H9 (cell line): ENCODE data around the gene TRIP10. TPM values are rescaled to one million over a fixed set of nuclear protein-coding genes. Genes with fewer than 3 reads are reported as not detected.
A peak's percentile ranks its signal among the peaks of the same experiment; 100 is the strongest.
"Not testable (repeated sequence)": the region's sequence is repeated elsewhere in the genome, so short reads cannot be mapped to it uniquely, and the experiment has no call there.

Source experiments
- DNase-seq: peaks from one replicate; pipeline ENCODE4 v3.0.0-alpha.2; 2017
- H2AFZ ChIP-seq: one replicate; pipeline ENCODE4 v1.6.1; 2013; ENCODE audit warnings: mild to moderate bottlenecking, low read length, control low read depth, moderate library complexity
- H2AK5ac ChIP-seq: 2 replicates; pipeline ENCODE4 v1.6.1; 2013; ENCODE audit warnings: low read length, control low read depth, mixed read lengths; ENCODE audit not compliant: insufficient read length
- H2BK120ac ChIP-seq: one replicate; pipeline ENCODE4 v1.6.1; 2013; ENCODE audit warnings: low read depth, mild to moderate bottlenecking, low read length, control low read depth, inconsistent platforms; ENCODE audit not compliant: poor library complexity, severe bottlenecking
- H2BK12ac ChIP-seq: 2 replicates; pipeline ENCODE4 v1.6.1; 2013; ENCODE audit warnings: low read length, control low read depth, mixed read lengths, low read depth; ENCODE audit not compliant: insufficient read length
- H2BK15ac ChIP-seq: 2 replicates; pipeline ENCODE4 v1.6.1; 2013; ENCODE audit warnings: low read depth, low read length, control low read depth
- H2BK20ac ChIP-seq: one replicate; pipeline ENCODE4 v1.6.1; 2013; ENCODE audit warnings: low read depth, mild to moderate bottlenecking, low read length, control low read depth, inconsistent platforms; ENCODE audit not compliant: poor library complexity, severe bottlenecking
- H2BK5ac ChIP-seq: 2 replicates; pipeline ENCODE4 v1.6.1; 2013; ENCODE audit warnings: low read length, control low read depth, mixed read lengths; ENCODE audit not compliant: insufficient read length
- H3K14ac ChIP-seq: 2 replicates; pipeline ENCODE4 v1.6.1; 2013; ENCODE audit warnings: low read length, control low read depth; ENCODE audit not compliant: insufficient read depth
- H3K18ac ChIP-seq: 2 replicates; pipeline ENCODE4 v1.6.1; 2013; ENCODE audit warnings: low read depth, mild to moderate bottlenecking, mixed read lengths, low read length, control low read depth; ENCODE audit not compliant: insufficient read length
- H3K23ac ChIP-seq: 2 replicates; pipeline ENCODE4 v1.6.1; 2013; ENCODE audit warnings: low read length, control low read depth, mixed read lengths, low read depth; ENCODE audit not compliant: insufficient read length
- H3K23me2 ChIP-seq: 2 replicates; pipeline ENCODE4 v1.6.1; 2013; ENCODE audit warnings: low read depth, mild to moderate bottlenecking, mixed read lengths, low read length, control low read depth; ENCODE audit not compliant: insufficient read length, poor library complexity, severe bottlenecking
- H3K27ac ChIP-seq: 2 replicates; pipeline ENCODE4 v1.5.1; 2013; ENCODE audit warnings: low read length, control low read depth, mixed read lengths, low read depth; ENCODE audit not compliant: insufficient read length
- H3K27me3 ChIP-seq: 2 replicates; pipeline ENCODE4 v1.6.1; 2013; ENCODE audit warnings: low read length, control low read depth, inconsistent platforms; ENCODE audit not compliant: insufficient read depth
- H3K4ac ChIP-seq: 2 replicates; pipeline ENCODE4 v1.6.1; 2013; ENCODE audit warnings: low read depth, mild to moderate bottlenecking, control low read depth, inconsistent platforms, low read length, moderate library complexity
- H3K4me1 ChIP-seq: 2 replicates; pipeline ENCODE4 v1.6.1; 2013; ENCODE audit warnings: low read length, control low read depth, inconsistent platforms; ENCODE audit not compliant: insufficient read depth
- H3K4me2 ChIP-seq: 2 replicates; pipeline ENCODE4 v1.6.1; 2013; ENCODE audit warnings: low read length, control low read depth, mixed read lengths; ENCODE audit not compliant: insufficient read length, insufficient read depth
- H3K56ac ChIP-seq: 2 replicates; pipeline ENCODE4 v1.6.1; 2013; ENCODE audit warnings: low read depth, mild to moderate bottlenecking, mixed read lengths, low read length, control low read depth; ENCODE audit not compliant: insufficient read length
- H3K79me1 ChIP-seq: 2 replicates; pipeline ENCODE4 v1.6.1; 2013; ENCODE audit warnings: low read depth, mild to moderate bottlenecking, moderate library complexity, low read length, control low read depth, inconsistent platforms; ENCODE audit not compliant: insufficient read depth, poor library complexity, severe bottlenecking
- H3K79me2 ChIP-seq: 2 replicates; pipeline ENCODE4 v1.6.1; 2013; ENCODE audit warnings: low read length, control low read depth, inconsistent platforms; ENCODE audit not compliant: insufficient read depth
- H3K9ac ChIP-seq: 2 replicates; pipeline ENCODE4 v1.6.1; 2013; ENCODE audit warnings: low read length, control low read depth, mixed read lengths; ENCODE audit not compliant: insufficient read length; ENCODE audit errors: extremely low read depth
- H3K9me3 ChIP-seq: one replicate; pipeline ENCODE4 v1.6.1; 2013; ENCODE audit warnings: low read depth, low read length, inconsistent platforms; ENCODE audit not compliant: control insufficient read depth
- H3T11ph ChIP-seq: one replicate; pipeline ENCODE4 v1.6.1; 2013; ENCODE audit warnings: mild to moderate bottlenecking, low read length, control low read depth, inconsistent platforms
- H4K20me1 ChIP-seq: one replicate; pipeline ENCODE4 v1.6.1; 2013; ENCODE audit not compliant: control insufficient read depth, insufficient read length, insufficient read depth
- H4K5ac ChIP-seq: 2 replicates; pipeline ENCODE4 v1.6.1; 2013; ENCODE audit warnings: low read depth, mild to moderate bottlenecking, mixed read lengths, low read length, control low read depth; ENCODE audit not compliant: insufficient read length
- H4K8ac ChIP-seq: replicated peaks from 2 replicates; pipeline ENCODE4 v1.6.1; 2013; ENCODE audit warnings: low read length, control low read depth, mixed read lengths, low read depth; ENCODE audit not compliant: insufficient read length
- H4K91ac ChIP-seq: 2 replicates; pipeline ENCODE4 v1.6.1; 2013; ENCODE audit warnings: low read depth, mild to moderate bottlenecking, moderate library complexity, mixed read lengths, low read length, control low read depth; ENCODE audit not compliant: insufficient read length
- H3K27ac Mint-ChIP-seq, 3 experiments: 2 replicates in 2 of 3; 3 replicates in 1 of 3; pipeline ENCODE4 v1.8.0; 2020 to 2021; ENCODE audit warnings: mixed read lengths in 3 of 3, mild to moderate bottlenecking in 1 of 3, moderate library complexity in 1 of 3
- H3K27me3 Mint-ChIP-seq: 2 replicates; pipeline ENCODE4 v1.8.0; 2021; ENCODE audit warnings: low read depth, mild to moderate bottlenecking, moderate library complexity, mixed read lengths
- H3K36me3 Mint-ChIP-seq, 3 experiments: 2 replicates in 2 of 3; 3 replicates in 1 of 3; pipeline ENCODE4 v1.8.0; 2020 to 2021; ENCODE audit warnings: low read depth in 3 of 3, mixed read lengths in 3 of 3; ENCODE audit not compliant: insufficient read depth in 1 of 3
- H3K4me1 Mint-ChIP-seq, 2 experiments: 2 replicates each; pipeline ENCODE4 v1.8.0; 2020; ENCODE audit warnings: mixed read lengths in 2 of 2
- H3K4me3 Mint-ChIP-seq, 2 experiments: 2 replicates in 1 of 2; 3 replicates in 1 of 2; pipeline ENCODE4 v1.8.0; 2020 to 2021; ENCODE audit warnings: mild to moderate bottlenecking in 2 of 2, mixed read lengths in 2 of 2, moderate library complexity in 1 of 2
- H3K9me3 Mint-ChIP-seq, 2 experiments: 2 replicates in 1 of 2; 3 replicates in 1 of 2; pipeline ENCODE4 v1.8.0; 2020; ENCODE audit warnings: mild to moderate bottlenecking in 2 of 2, mixed read lengths in 2 of 2, moderate library complexity in 1 of 2
- CTCF ChIP-seq: fragments of 200-600 bp; sonication (generic); conservative IDR thresholded peaks from 3 replicates; pipeline ENCODE4 v1.8.0; 2021; ENCODE audit warnings: antibody characterized with exemption, mild to moderate bottlenecking
- WGBS: extraction: QIAGEN DNeasy Blood & Tissue Kit; methylation state at CpG from one replicate; pipeline ENCODE4 v1.1.7; 2013; ENCODE audit warnings: missing lambda C conversion rate, low lambda C conversion rate, mixed read lengths; ENCODE audit not compliant: insufficient read length; ENCODE audit errors: extremely low coverage; 5-methylcytosine and 5-hydroxymethylcytosine counted together
- total RNA-seq: library from RNA; stranded (reverse); gene quantifications from 2 replicates; pipeline ENCODE4 v1.2.1, GENCODE V29; 2021

Gene TRIP10
- total RNA-seq, 1 experiment from 2014 or later: 56.4 TPM

GRCh38 chr19:6708346-6708745 is 31.1 kb upstream of the TRIP10 start:
- WGBS: no CpG with 5 or more reads among the region's 3 CpGs
- no peaks in the 10 kb centered on the region for H3K9me3 ChIP-seq
- Mint-ChIP-seq H3K27me3 (peaks cover 49% of the 10 kb centered on the region), H3K9me3 (peaks cover 3 to 8% of the 10 kb centered on the region in 2 experiments), H3K4me1 (peaks cover 14 to 26% of the 10 kb centered on the region in 2 experiments), H3K4me3 (no peak overlapping the region; a peak in 1 of 5 replicates), H3K27ac (no peak overlapping the region), H3K36me3 (no peaks in the 10 kb centered on the region; a peak in 1 of 7 replicates)
- no peak overlapping the region for H4K91ac ChIP-seq
- no peak overlapping the region for H2BK15ac ChIP-seq
- no peak for TF ChIP-seq CTCF
- no peak overlapping the region for H3K4me2 ChIP-seq
- H3K79me1 ChIP-seq: no peaks in the 10 kb centered on the region
- no peaks in the 10 kb centered on the region; the same call in 1 of the 2 replicates for H3K27me3 ChIP-seq
- no peak overlapping the region for H3K23ac ChIP-seq
- no peaks in the 10 kb centered on the region for H3K4me1 ChIP-seq
- H3K23me2 ChIP-seq: no peaks in the 10 kb centered on the region
- no peak overlapping the region for H2BK20ac ChIP-seq
- no peak overlapping the region for H2BK12ac ChIP-seq
- no peak for DNase-seq
- H3T11ph ChIP-seq: no peak overlapping the region
- H2AK5ac ChIP-seq: no peak overlapping the region
- H2AFZ ChIP-seq: no peak overlapping the region
- no peak overlapping the region for H3K18ac ChIP-seq
- no peak overlapping the region for H2BK5ac ChIP-seq
- no peak overlapping the region for H3K9ac ChIP-seq
- H2BK120ac ChIP-seq: no peak overlapping the region
- no peak overlapping the region for H3K14ac ChIP-seq
- no peak overlapping the region for H3K27ac ChIP-seq
- no peaks in the 10 kb centered on the region for H3K79me2 ChIP-seq
- H4K20me1 ChIP-seq: no peaks in the 10 kb centered on the region
- no peak overlapping the region for H4K8ac ChIP-seq
- no peak overlapping the region for H4K5ac ChIP-seq
- H3K4ac ChIP-seq: no peak overlapping the region
- no peak overlapping the region for H3K56ac ChIP-seq

GRCh38 chr19:6708913-6709312 is 30.6 kb upstream of the TRIP10 start:
- not testable (repeated sequence) for H3K23me2 ChIP-seq, H3K79me2 ChIP-seq, H4K5ac ChIP-seq, H3T11ph ChIP-seq, H3K4ac ChIP-seq, H3K4me2 ChIP-seq, H3K23ac ChIP-seq, H3K9me3 ChIP-seq, H3K18ac ChIP-seq, H3K4me1 ChIP-seq, H2BK12ac ChIP-seq, H2AK5ac ChIP-seq, H2BK15ac ChIP-seq, H3K36me3 Mint-ChIP-seq, H2BK5ac ChIP-seq, H3K9me3 Mint-ChIP-seq, H4K20me1 ChIP-seq, H2BK20ac ChIP-seq, H3K9ac ChIP-seq, H2AFZ ChIP-seq, H2BK120ac ChIP-seq, H4K8ac ChIP-seq, H3K79me1 ChIP-seq, H3K56ac ChIP-seq, H4K91ac ChIP-seq, H3K27me3 ChIP-seq, H3K14ac ChIP-seq, DNase-seq, H3K27ac Mint-ChIP-seq, H3K27ac ChIP-seq
- Mint-ChIP-seq H3K27me3 (peaks cover 49% of the 10 kb centered on the region), H3K4me3 (peak overlapping the region in 1 of 2 experiments; percentile 81; a peak in 1 of 5 replicates), H3K4me1 (peaks cover 14 to 26% of the 10 kb centered on the region in 2 experiments)
- WGBS: no CpG with 5 or more reads among the region's 12 CpGs
